ENCODE data around the gene TRIM65.

The TRIM65 gene

DNA sequence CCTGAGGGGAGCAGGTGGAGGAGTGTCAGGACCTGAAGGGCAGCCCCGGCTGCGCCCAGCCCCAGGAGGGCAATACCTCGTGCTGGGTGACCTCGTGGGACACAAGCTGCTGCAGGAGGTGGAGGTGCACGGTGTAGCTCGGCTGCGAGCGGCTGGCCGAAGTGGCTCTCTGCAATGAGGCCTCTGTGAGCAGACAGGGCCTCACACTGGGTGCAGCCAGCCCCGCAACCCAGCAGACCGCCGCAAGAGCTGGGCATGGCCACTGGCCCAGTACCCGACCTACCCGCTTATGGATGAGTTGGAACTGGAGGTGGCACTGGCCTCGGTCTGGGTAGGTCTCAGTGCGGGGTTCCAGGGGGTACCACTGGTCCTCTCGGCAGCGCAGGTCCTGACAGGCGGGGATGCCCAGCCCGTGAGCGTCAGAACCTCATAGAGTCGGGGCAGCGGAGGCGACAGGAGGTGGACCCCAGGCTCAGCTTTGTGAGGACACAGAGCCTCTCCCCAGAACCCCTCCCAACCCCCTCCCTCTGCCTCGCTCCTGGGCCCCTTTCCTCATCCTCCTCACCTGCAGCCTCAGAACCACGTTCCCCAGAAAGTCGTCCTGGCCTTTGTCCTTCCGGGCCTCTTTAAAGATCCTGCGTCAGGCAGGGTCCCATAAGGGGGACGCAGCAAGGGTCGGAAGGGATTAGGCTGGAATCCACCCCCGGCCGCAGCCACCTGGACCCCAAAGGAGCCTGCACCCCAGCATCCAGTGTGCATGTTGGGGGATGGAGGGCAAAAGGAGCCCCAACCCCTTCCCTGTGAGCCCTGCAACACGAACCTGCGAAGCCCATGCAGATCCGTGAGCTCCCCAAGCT lies 56.6 kb downstream of the TRIM65 start:
- DNase-seq (ENCODE audit: low read depth in 1 of 2, low spot score in 1 of 2), result no peak

Measured in stimulated activated CD4-positive, alpha-beta T cell treated with anti-CD3 and anti-CD28 coated beads, Interleukin-15, amount 100 ng/mL, for 1 hour (primary cell).